Colonic mucosa (tissue), 4 donors: ENCODE data around the gene ACSF2. TPM values are rescaled to one million over a fixed set of nuclear protein-coding genes. Genes with fewer than 3 reads are reported as not detected.

ENCODE experiments used
- DNase-seq: peaks from one replicate; pipeline ENCODE4 v3.0.0-alpha.2; 2020
- H3K27ac ChIP-seq: fragments of 200-600 bp; one replicate; pipeline ENCODE4 v1.8.0; 2021
- H3K27me3 ChIP-seq: fragments of 200-600 bp; one replicate; pipeline ENCODE4 v1.8.0; 2021
- H3K36me3 ChIP-seq: fragments of 200-600 bp; one replicate; pipeline ENCODE4 v1.8.0; 2021
- H3K4me1 ChIP-seq: fragments of 200-600 bp; one replicate; pipeline ENCODE4 v1.8.0; 2021; ENCODE audit warnings: mild to moderate bottlenecking
- H3K4me3 ChIP-seq: fragments of 200-600 bp; one replicate; pipeline ENCODE4 v1.8.0; 2021
- H3K9ac ChIP-seq, 2 donors: one replicate each; pipeline ENCODE4 v1.7.0; 2013; ENCODE audit warnings: control low read depth in 2 of 2, low read depth in 2 of 2, low read length in 2 of 2
- H3K9me3 ChIP-seq: fragments of 200-600 bp; one replicate; pipeline ENCODE4 v1.8.0; 2021
- CTCF ChIP-seq: fragments of 200-600 bp; IDR thresholded peaks from one replicate; pipeline ENCODE4 v1.8.0; 2022; ENCODE audit warnings: antibody characterized with exemption, mild to moderate bottlenecking
- intact Hi-C: fragments of 100-400 bp; cut with DNase I; formaldehyde crosslinking; loops from one replicate; pipeline ENCODE4 v1.14.1; 2022
- total RNA-seq, 2 donors: library from RNA; stranded (reverse); fragmentation: NEBNext Ultra II Directional in 1 of 2; extraction: Animal tissue kit (Norgen Biotek cat#: 25700) in 1 of 2; gene quantifications; one replicate each; pipeline ENCODE4 v1.2.1, GENCODE V29; 2021
- donor health status: healthy.
- donor health status: DM: no; HTN: no; CAD: no.
- donor health status: DM: no; HTN: no; CAD: no.

Gene ACSF2
- total RNA-seq, 2 donors from 2014 or later: 50.8 to 119 TPM

- Histone ChIP-seq H3K4me1 (peaks cover 6% of the 10 kb centered on the region), H3K27ac (no peak overlapping the region), H3K9ac (no peak overlapping the region), H3K27me3 (no peaks in the 10 kb centered on the region), H3K9me3 (no peaks in the 10 kb centered on the region), H3K4me3 (no peak overlapping the region), H3K36me3 (no peaks in the 10 kb centered on the region)
- TF ChIP-seq CTCF: no peak
- intact Hi-C loops: loop anchor here (5.0 to 10.0 kb wide), 3 partner anchors 53 to 213 kb away; no protein-coding TSS in a partner anchor
- no peak for DNase-seq
These were observed 58.6 kb downstream of the ACSF2 start for GRCh38 chr17:50484386-50485155.

GRCh38 chr17:50487213-50488096 lies 61.4 kb downstream of the ACSF2 start:
- no peaks in the 10 kb centered on the region for H3K9me3 ChIP-seq
- no peak for TF ChIP-seq CTCF
- H3K4me1 ChIP-seq: no peaks in the 10 kb centered on the region
- no peak overlapping the region for H3K9ac ChIP-seq
- H3K27me3 ChIP-seq: no peaks in the 10 kb centered on the region
- H3K36me3 ChIP-seq: no peaks in the 10 kb centered on the region
- DNase-seq: no peak
- H3K4me3 ChIP-seq: no peak overlapping the region
- no peak overlapping the region for H3K27ac ChIP-seq
- intact Hi-C loops: loop anchor here (5.0 to 10.0 kb wide), 2 partner anchors 137 to 210 kb away; no protein-coding TSS in a partner anchor

GRCh38 chr17:50488880-50489279 lies 62.9 kb downstream of the ACSF2 start:
- Histone ChIP-seq H3K36me3 (no peaks in the 10 kb centered on the region), H3K27me3 (no peaks in the 10 kb centered on the region), H3K27ac (no peak overlapping the region), H3K9me3 (no peaks in the 10 kb centered on the region), H3K4me1 (no peaks in the 10 kb centered on the region), H3K4me3 (no peak overlapping the region), H3K9ac (no peak overlapping the region)
- intact Hi-C loops: loop anchor here (5.0 to 10.0 kb wide), 2 partner anchors 136 to 208 kb away; no protein-coding TSS in a partner anchor
- DNase-seq: no peak
- TF ChIP-seq CTCF: no peak

- Histone ChIP-seq H3K36me3 (no peaks in the 10 kb centered on the region), H3K27ac (no peak overlapping the region), H3K4me1 (no peaks in the 10 kb centered on the region), H3K9ac (no peak overlapping the region), H3K4me3 (no peak overlapping the region), H3K9me3 (no peaks in the 10 kb centered on the region), H3K27me3 (no peaks in the 10 kb centered on the region)
- no peak for DNase-seq
- intact Hi-C loops: no loop called here
- TF ChIP-seq CTCF: no peak
These were observed 65.5 kb downstream of the ACSF2 start for GRCh38 chr17:50491505-50491904.

GRCh38 chr17:50492214-50492613 lies 66.2 kb downstream of the ACSF2 start:
- no peak for DNase-seq
- Histone ChIP-seq H3K4me3 (no peak overlapping the region), H3K9ac (no peak overlapping the region), H3K4me1 (no peaks in the 10 kb centered on the region), H3K27me3 (no peaks in the 10 kb centered on the region), H3K27ac (no peak overlapping the region), H3K9me3 (no peaks in the 10 kb centered on the region), H3K36me3 (no peaks in the 10 kb centered on the region)
- intact Hi-C loops: no loop called here
- TF ChIP-seq CTCF: no peak
